ENCODE data around the gene RHEB. TPM values are rescaled to one million over a fixed set of nuclear protein-coding genes. Genes with fewer than 3 reads are reported as not detected.

The RHEB gene
- polyA plus RNA-seq, 1 donor: 150 TPM

DNA sequence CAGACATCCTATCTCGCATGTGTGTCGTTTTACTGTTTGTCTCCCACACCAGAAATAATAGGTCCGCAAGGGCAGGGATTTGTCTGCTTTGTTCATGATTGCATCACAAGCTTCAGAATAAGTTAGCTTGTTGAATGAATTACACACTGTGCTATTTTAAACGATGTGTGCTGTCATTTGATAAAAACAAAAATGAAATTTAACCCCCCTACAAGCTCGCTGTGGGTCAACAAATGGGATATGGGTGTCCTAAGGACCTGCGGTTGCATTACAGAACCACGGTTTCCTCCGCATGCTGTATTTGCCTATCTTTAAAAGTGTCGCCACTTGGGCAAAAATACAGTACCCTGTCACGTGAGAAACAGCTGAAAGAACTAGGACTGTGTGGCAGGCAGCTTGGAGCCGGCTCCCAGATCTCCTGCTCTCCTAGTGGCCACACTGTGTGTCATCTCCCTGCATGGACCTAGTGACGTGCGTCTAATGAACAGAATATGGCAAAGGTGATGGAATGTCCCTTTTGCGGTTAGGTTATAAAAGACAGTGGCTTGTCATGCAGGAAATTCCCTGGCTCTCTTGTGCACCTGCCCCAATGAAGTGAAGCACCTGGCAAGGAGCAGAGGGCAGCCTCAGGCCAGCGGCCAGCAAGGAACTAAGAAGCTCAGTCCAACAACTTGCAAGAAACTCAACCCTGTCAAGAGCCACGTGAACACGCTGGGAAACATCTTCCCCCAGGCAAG, 46.9 kb downstream of the RHEB start:
- no peak for DNase-seq

GRCh38 chr7:151470711-151471110, 49.0 kb downstream of the RHEB start:
- DNase-seq: no peak

GRCh38 chr7:151469281-151469680, 50.4 kb downstream of the RHEB start:
- no peak for DNase-seq

DNA sequence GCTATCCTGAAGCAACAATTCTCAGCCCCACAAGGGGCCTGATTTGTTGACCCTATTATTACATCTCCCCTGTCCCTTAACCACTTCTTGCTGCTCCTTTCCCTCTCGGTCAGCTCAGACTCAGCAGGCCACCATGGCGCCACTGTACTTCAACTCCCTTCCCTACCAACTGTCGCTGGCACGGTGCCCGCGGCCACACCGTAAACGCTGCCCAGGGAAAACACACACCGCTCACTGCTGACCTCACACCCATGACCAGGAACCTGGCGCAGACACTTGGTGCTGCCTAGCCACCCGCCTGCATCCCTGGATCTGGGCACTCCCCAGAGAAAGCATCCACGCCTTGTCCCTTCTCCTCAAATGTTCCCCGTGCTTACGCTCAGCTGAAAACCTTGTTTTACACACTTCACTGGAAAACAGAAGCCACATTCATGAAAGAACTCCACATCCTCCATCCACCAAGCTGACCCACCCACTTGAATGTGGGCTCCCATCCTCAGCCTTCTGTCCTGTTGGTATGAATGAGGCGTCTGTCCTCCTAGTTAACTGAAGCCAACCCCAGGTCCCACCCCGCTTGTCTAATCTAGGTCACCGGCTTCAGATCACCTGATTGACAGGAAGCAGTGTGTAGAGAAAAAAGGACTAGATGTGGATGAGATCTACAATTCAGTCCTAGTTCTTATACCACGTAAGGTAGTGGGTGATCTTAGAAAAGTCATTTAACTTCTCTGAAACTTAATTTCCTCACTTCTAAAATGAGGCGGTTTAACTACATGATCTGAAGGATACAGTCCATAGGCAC, 51.3 kb downstream of the RHEB start:
- no peak for DNase-seq

- no peak for DNase-seq
Observed at GRCh38 chr7:151465169-151465568, 54.5 kb downstream of the RHEB start.

- DNase-seq: no peak
Observed at GRCh38 chr7:151462306-151462779, 57.4 kb downstream of the RHEB start.

DNA sequence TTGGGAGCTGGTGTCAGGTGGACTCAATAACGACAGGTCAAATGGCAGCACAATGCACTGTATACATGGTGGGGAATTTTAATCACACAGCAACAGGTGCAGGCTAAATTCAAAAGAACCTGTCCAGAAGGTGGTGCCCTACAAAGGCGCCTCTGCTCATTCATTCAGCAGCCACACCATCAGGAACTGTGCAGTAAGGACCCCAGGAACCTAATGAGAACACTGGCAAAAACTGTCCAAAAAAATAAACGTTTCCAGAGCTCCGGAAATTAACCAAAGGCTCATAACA, 57.8 kb downstream of the RHEB start:
- DNase-seq: no peak

DNA sequence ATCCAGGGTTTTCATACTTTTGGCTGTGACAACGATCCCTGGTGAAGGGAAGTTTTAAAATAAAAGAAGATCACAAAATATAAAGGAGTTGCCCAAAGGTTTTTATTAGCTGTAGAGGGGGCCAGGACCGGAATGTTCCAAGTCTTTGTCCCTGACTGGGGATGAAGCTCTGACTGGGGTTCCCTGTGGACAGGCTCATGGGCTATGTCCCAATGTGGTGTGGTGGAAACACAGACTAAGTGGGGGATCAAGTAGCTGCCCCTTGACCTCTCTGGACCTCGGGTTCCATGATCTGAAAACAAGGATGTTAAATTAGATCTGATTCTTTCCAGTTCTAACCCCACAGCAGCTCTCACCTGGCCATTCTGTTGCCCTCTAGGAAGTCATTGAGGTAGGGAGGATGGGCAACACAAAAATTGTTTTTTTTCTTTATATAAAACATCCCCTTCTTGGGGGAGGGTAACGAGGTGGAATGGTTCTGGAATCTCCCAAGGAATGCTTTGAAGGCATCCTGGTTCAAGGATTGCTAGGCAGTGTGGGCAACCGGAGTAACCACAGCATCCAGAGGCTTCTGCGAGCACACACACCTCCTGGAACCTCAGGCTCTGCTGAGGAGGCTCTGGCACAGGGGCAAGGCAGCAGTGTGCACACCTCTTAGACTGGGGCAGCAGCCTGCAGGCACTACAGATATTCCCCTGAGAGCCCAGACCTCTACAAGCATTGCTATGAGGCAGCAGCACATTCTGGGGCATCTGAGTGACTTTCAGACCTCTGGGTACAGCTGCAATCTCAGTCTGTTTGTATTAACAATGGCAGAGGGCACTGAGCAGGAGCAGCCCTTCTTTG, 58.4 kb downstream of the RHEB start:
- no peak for DNase-seq

GRCh38 chr7:151460474-151460855, 59.2 kb downstream of the RHEB start:
- no peak for DNase-seq

GRCh38 chr7:151459726-151460473, 59.8 kb downstream of the RHEB start:
- peak; percentile 87 for DNase-seq

GRCh38 chr7:151457534-151457933, 62.2 kb downstream of the RHEB start:
- DNase-seq: no peak

- no peak for DNase-seq
Observed at GRCh38 chr7:151456782-151457181, 62.9 kb downstream of the RHEB start.

DNA sequence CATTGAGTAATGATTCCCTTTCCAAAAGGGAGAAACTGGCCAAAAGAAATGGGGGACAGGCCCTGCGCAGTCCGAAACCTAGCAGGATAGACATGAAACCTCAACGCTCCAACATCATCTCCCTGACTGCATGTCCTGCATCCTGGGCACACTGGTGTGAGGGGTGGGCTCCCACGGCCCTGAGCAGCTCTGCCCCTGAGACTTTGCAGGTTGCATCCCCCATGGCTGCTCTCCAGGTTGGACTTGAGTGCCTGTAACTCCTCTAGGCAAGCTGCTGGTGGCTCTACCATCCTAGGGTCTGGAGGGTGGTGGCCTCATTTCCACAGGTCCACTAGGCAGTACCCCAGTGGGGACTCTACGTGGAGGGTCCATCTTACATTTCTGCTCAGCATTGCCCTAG, 63.4 kb downstream of the RHEB start:
- DNase-seq: no peak

GRCh38 chr7:151455690-151456089, 64.0 kb downstream of the RHEB start:
- no peak for DNase-seq

GRCh38 chr7:151454932-151455530, 64.7 kb downstream of the RHEB start:
- DNase-seq: no peak

GRCh38 chr7:151454305-151454704, 65.4 kb downstream of the RHEB start:
- DNase-seq: no peak

DNA sequence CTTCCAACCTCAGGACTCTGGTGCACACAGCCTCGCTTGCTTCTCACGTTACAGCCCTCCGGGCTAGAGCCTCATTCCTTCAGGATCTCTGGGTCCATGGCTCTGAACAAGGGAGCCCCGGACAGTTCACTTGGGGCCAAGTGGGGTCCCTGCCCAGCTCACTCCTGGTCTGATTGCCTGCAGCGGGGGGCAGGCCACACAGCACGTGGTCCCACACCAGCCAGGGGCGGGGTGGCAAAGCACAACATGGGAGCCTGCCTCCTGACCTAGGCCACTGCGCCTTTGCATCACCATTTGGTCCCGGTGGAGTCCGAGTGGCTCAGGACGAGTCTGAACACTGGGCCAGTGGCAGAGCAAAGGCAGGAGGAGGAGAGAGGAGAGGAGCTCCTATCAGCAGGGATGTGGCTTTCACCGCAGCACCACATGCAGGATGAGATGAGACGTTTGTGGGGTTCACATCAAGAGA, 66.3 kb downstream of the RHEB start:
- DNase-seq: no peak

- no peak for DNase-seq
Observed at GRCh38 chr7:151452680-151453325, 66.9 kb downstream of the RHEB start.

DNA sequence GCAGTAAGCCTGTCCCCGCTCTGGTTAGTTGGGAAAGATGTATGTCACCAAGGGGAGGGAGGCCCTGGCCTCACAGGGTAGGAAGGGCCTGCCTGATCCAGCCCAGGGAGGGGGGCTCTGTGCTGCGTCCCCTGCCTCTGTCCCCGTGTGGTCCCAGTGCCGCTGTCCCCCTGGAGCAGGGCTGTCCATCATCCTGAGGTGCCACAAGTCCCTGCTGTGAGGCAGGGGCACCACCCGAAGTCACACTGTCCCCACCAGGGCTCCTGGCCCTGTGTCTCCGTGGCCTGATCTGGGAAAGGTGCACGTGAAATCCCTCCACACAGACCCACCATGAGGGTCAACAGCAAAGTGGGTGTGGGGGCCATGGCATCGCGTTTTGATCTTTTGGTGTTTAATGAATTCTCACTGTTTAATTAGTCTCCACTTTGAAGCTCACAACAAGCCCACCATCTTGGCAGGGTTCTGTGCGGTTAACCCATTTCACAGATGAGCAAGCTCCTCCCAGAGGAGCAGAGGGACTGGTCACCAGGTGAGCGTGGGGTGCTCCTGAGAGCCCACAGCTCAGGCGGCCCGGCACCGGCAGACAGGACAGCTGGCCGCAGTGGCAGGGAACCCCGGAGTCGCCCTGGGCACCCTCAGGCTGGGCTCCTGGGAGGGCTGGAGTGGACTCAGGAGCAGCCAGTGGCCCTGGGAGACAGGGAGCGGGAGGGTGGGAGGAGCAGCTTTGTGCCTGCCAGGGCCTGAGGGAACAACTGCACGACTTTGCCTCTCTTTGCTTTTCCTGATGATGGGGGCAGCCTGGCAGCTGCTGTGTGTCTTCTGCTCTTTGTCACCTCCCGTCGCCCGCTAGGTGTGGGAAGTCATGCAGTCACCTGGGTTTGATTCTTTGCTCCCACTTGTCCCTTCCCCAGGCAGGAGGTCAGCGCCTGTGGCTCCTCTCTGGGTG, 67.8 kb downstream of the RHEB start:
- DNase-seq: no peak

- DNase-seq: no peak
Observed at GRCh38 chr7:151451156-151451555, 68.5 kb downstream of the RHEB start.

Measured in left kidney (tissue), 2 donors.